K562 (cell line): ENCODE results near the gene BPTF. TPM values are rescaled to one million over a fixed set of nuclear protein-coding genes. Genes with fewer than 3 reads are reported as not detected.
"Not testable (repeated sequence)": the region's sequence is repeated elsewhere in the genome, so short reads cannot be mapped to it uniquely, and the experiment has no call there.

Experiments used
- ATAC-seq: fragments of 200-7000 bp; cut with Tn5 transposase; 3 replicates; pipeline ENCODE4 v1.9.1; 2020; ENCODE audit warnings: moderate library complexity
- BruUV-seq: library from RNA; stranded (reverse); fragments of 400-500 nt; replicated peaks from 2 replicates; lab custom pipeline; 2021; lab: Mats Ljungman, UMichigan
- CTCF ChIA-PET: fragments of 300-600 bp; formaldehyde crosslinking; extraction: SDS; loops from one replicate; lab custom pipeline; 2021; ENCODE audit warnings: low intra/inter-chr PET ratio; lab: Yijun Ruan, JAX
- POLR2A ChIA-PET: fragments of 300-600, 350-650 bp; sonication (Branson Sonifier 250); formaldehyde crosslinking; extraction: SDS; loops from one replicate; lab custom pipeline; 2021; ENCODE audit warnings: antibody characterized with exemption, inconsistent platforms; lab: Yijun Ruan, JAX
- DNase-seq, 4 experiments: peaks; one replicate each; pipeline versions ENCODE4 v3.0.0 to v3.0.0-alpha.2; 2011 to 2018; ENCODE audit warnings: low spot score in 3 of 4, mixed read lengths in 3 of 4; ENCODE audit errors: extremely low read depth in 1 of 4
- FAIRE-seq: peaks from 2 replicates; lab custom pipeline; 2011; peaks lifted over from hg19 to GRCh38; lab: Jason Lieb, UNC
- H2AFZ ChIP-seq: 2 replicates; pipeline ENCODE4 v1.6.0; 2011; ENCODE audit warnings: low read depth, low read length, control low read depth, inconsistent platforms
- H3K27ac ChIP-seq: fragments of 200-600 bp; 3 replicates; pipeline ENCODE4 v1.8.0; 2011; ENCODE audit warnings: low read depth, mild to moderate bottlenecking, control low read depth, inconsistent platforms, low read length, moderate library complexity, mixed read lengths; ENCODE audit errors: extremely low read depth
- H3K27me3 ChIP-seq, 2 experiments: fragments of 300-600 bp in 1 of 2; 2 replicates in 1 of 2; 3 replicates in 1 of 2; pipeline versions ENCODE4 v1.6.0 to v1.8.0; 2011; ENCODE audit warnings: inconsistent platforms in 2 of 2, low read length in 2 of 2, mild to moderate bottlenecking in 1 of 2, mixed read lengths in 1 of 2, moderate library complexity in 1 of 2; ENCODE audit not compliant: control insufficient read depth in 2 of 2, insufficient read depth in 2 of 2
- H3K36me3 ChIP-seq: fragments of 300-600 bp; 3 replicates; pipeline ENCODE4 v1.8.0; 2011; ENCODE audit warnings: mild to moderate bottlenecking, low read length, inconsistent platforms; ENCODE audit not compliant: control insufficient read depth, insufficient read depth
- H3K4me1 ChIP-seq, 2 experiments: fragments of 200-600 bp in 1 of 2; replicated peaks in 1 of 2; 2 replicates in 1 of 2; 3 replicates in 1 of 2; pipeline versions ENCODE4 v1.5.1 to v1.8.0; 2011; ENCODE audit warnings: inconsistent platforms in 2 of 2, low read length in 2 of 2, mild to moderate bottlenecking in 1 of 2, mixed read lengths in 1 of 2, moderate library complexity in 1 of 2; ENCODE audit not compliant: control insufficient read depth in 2 of 2, insufficient read depth in 2 of 2
- H3K4me2 ChIP-seq: 2 replicates; pipeline ENCODE4 v1.6.1; 2011; ENCODE audit warnings: low read length, control low read depth, inconsistent platforms, mixed read lengths; ENCODE audit not compliant: insufficient read depth
- H3K4me3 ChIP-seq: fragments of 200-600 bp; sonication (generic), shearing (Covaris generic); 2 replicates; pipeline ENCODE4 v1.5.1; 2016; ENCODE audit warnings: control low read depth, inconsistent platforms
- H3K79me2 ChIP-seq: fragments of 200-600 bp; 3 replicates; pipeline ENCODE4 v1.8.0; 2011; ENCODE audit warnings: low read length, inconsistent platforms; ENCODE audit not compliant: control insufficient read depth, insufficient read depth
- H3K9ac ChIP-seq, 2 experiments: 2 replicates each; pipeline versions ENCODE4 v1.6.0 to v1.6.1; 2011; ENCODE audit warnings: low read depth in 2 of 2, low read length in 2 of 2, control low read depth in 1 of 2, inconsistent platforms in 1 of 2, mild to moderate bottlenecking in 1 of 2, mixed read lengths in 1 of 2; ENCODE audit not compliant: insufficient read depth in 1 of 2
- H3K9me1 ChIP-seq: one replicate; pipeline ENCODE4 v1.6.0; 2011; ENCODE audit warnings: inconsistent platforms, mild to moderate bottlenecking, low read length, moderate library complexity; ENCODE audit not compliant: control insufficient read depth, insufficient read depth
- H3K9me3 ChIP-seq: replicated peaks from 2 replicates; pipeline ENCODE4 v1.5.1; 2011; ENCODE audit warnings: low read depth, low read length, inconsistent platforms; ENCODE audit not compliant: control insufficient read depth, insufficient read depth
- H4K20me1 ChIP-seq: replicated peaks from 2 replicates; pipeline ENCODE4 v1.6.1; 2011; ENCODE audit warnings: low read length, inconsistent platforms, mixed read lengths; ENCODE audit not compliant: control insufficient read depth, insufficient read depth
- ARID3B ChIP-seq: fragments of 250-450 bp; sonication (Bioruptor Pico); IDR thresholded peaks from 2 replicates; pipeline ENCODE4 v1.4.0; 2020; ENCODE audit warnings: borderline replicate concordance
- EZH2 ChIP-seq: IDR thresholded peaks from 2 replicates; pipeline ENCODE4 v1.6.1; 2012; ENCODE audit warnings: low read depth, mild to moderate bottlenecking, inconsistent platforms, low read length, borderline replicate concordance
- SMARCA5 ChIP-seq: fragments of 450-650 bp; IDR thresholded peaks from 2 replicates; pipeline ENCODE4 v1.6.1; 2016
- WGBS: fragments of 100-300 bp; shearing (Covaris generic); methylation state at CpG from one replicate; pipeline ENCODE4 v1.1.6; 2016; ENCODE audit warnings: low coverage, mixed read lengths; ENCODE audit not compliant: insufficient coverage; ENCODE audit errors: missing lambda C conversion rate; 5-methylcytosine and 5-hydroxymethylcytosine counted together
- in situ Hi-C: fragments of 300-500 bp; cut with MboI; formaldehyde crosslinking; loops from 4 replicates; pipeline ENCODE4 v1.15.0; 2018; ENCODE audit warnings: inconsistent platforms, mixed read lengths
- intact Hi-C: fragments of 100-400 bp; cut with micrococcal nuclease; formaldehyde crosslinking; loops from 2 replicates; pipeline ENCODE4 v1.14.2; 2022
- polyA plus RNA-seq, 8 experiments: library from polyadenylated mRNA; depleted of rRNA in 4 of 8; stranded (reverse) in 5 of 8; unstranded in 3 of 8; fragments of >200 nt; fragmentation: Nextera tagmentation in 2 of 8; fragmentation: Illumina TruSeq in 1 of 8; extraction: Ambion mirVana in 2 of 8; extraction: Trizol in 1 of 8; gene quantifications; 2 replicates each; pipeline versions ENCODE4 v1.2.1 to v1.2.3, GENCODE V29; 2011 to 2014; ENCODE audit warnings: inconsistent platforms in 1 of 8, missing spikeins in 1 of 8
- total RNA-seq, 7 experiments: library from RNA; depleted of rRNA in 6 of 7; stranded (reverse); fragments of >200 nt in 6 of 7; fragmentation: Illumina TruSeq in 2 of 7; extraction: Trizol in 2 of 7; gene quantifications; 2 replicates each; pipeline versions ENCODE4 v1.2.1 to v1.2.3, GENCODE V29; 2011 to 2021; ENCODE audit warnings: low replicate concordance in 1 of 7

The BPTF gene
- total and polyA plus RNA-seq, 9 of the 15 experiments (the other 6 are each of a cell fraction or from before 2014, with no cell fraction given): 12.5 to 52.1 (median 26.9) TPM

GRCh38 chr17:67855504-67856324 lies 30.4 kb downstream of the BPTF start (continued):
- no peak for TF ChIP-seq ARID3B (CRISPR knock-in tag)
- no peak for TF ChIP-seq EZH2

DNA sequence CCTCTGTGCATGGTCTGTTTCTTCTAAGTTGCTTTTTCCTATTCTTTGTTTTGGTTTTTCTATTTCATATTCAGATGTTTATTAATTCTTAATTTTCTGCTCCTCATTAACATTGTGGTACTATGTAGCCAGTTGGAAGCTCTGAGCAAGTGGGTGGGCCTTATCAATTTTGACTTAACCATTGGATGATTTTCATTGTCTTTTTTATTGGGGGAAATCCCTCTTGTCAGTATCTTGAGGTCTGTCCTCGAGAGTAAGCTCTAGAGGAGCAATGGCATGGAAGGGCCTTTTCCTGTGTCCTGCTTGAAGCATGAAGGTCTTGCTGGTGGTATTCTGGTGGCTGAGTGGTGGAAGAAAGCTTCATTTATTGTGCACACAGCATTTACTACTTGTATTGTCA lies 31.1 kb downstream of the BPTF start:
- H2AFZ ChIP-seq, H3K9me3 ChIP-seq, DNase-seq, intact Hi-C loops, H3K4me2 ChIP-seq, H3K27me3 ChIP-seq, H3K4me3 ChIP-seq, H3K9ac ChIP-seq, H3K9me1 ChIP-seq, BruUV-seq, in situ Hi-C loops: not testable (repeated sequence)
- TF ChIP-seq SMARCA5: 0 out of 2 replicates have a peak, but pooled peaks have one; percentile 1
- peak; percentile 66 for FAIRE-seq
- Histone ChIP-seq H3K27ac (peak overlapping the region; percentile 13; the same call in 1 of the 3 replicates), H3K36me3 (peaks cover 12% of the 10 kb centered on the region), H3K79me2 (peaks cover 81% of the 10 kb centered on the region), H3K4me1 (peaks cover 0 to 14% of the 10 kb centered on the region in 2 experiments; a peak in 2 of 5 replicates), H4K20me1 (peaks cover 20% of the 10 kb centered on the region)
- peak; percentile 32; the same call in 1 of the 3 replicates for ATAC-seq
- ChIA-PET POLR2A (interaction anchor here (0.6 to 1.0 kb wide), 2 partner anchors 31 to 342 kb away, joined by 3 read pairs; partner anchors contain the start of gene BPTF), CTCF (interaction anchor here (0.6 kb wide), 1 partner anchor 9 kb away, joined by 3 read pairs; no protein-coding TSS in a partner anchor)
- WGBS: 0% methylated on average over 1 of the region's 1 CpG
